Naive thymus-derived CD4-positive, alpha-beta T cell (primary cell): ENCODE data around the gene NOSIP. TPM values are rescaled to one million over a fixed set of nuclear protein-coding genes. Genes with fewer than 3 reads are reported as not detected.

Experiments
- ATAC-seq: fragments of 150-1000 bp; cut with Tn5 transposase; 2 replicates; pipeline ENCODE4 v1.10.0; 2021; ENCODE audit warnings: mild to moderate bottlenecking, moderate library complexity
- CTCF ChIA-PET: fragments of 350-600 bp; sonication (Branson Sonifier 250); formaldehyde crosslinking; loops from one replicate; lab custom pipeline; 2021; ENCODE audit warnings: antibody characterized with exemption; lab: Charles Lee
- POLR2A ChIA-PET: fragments of 350-600 bp; sonication (Branson Sonifier 250); formaldehyde crosslinking; loops from one replicate; lab custom pipeline; 2021; ENCODE audit warnings: antibody characterized with exemption, inconsistent platforms; lab: Charles Lee
- DNase-seq, 9 donors: peaks; one replicate each; pipeline versions ENCODE4 v3.0.0 to v3.0.0-alpha.2; 2020 to 2022; ENCODE audit warnings: mixed read lengths in 1 of 9
- H3K27ac ChIP-seq: one replicate; pipeline ENCODE4 v1.7.0; 2013; ENCODE audit warnings: mild to moderate bottlenecking, low read depth, low read length, moderate library complexity
- H3K27me3 ChIP-seq, 2 donors: one replicate each; pipeline ENCODE4 v1.7.0; 2013; ENCODE audit warnings: low read length in 2 of 2, mild to moderate bottlenecking in 2 of 2, moderate library complexity in 2 of 2; ENCODE audit not compliant: control insufficient read depth in 2 of 2, insufficient read depth in 2 of 2
- H3K36me3 ChIP-seq, 3 experiments: 1 replicate in 2 of 3; 2 replicates in 1 of 3; pipeline ENCODE4 v1.7.0; 2013; ENCODE audit warnings: low read length in 3 of 3, mild to moderate bottlenecking in 3 of 3, moderate library complexity in 1 of 3; ENCODE audit not compliant: insufficient read depth in 3 of 3, control insufficient read depth in 2 of 3
- H3K4me1 ChIP-seq, 2 donors: one replicate each; pipeline ENCODE4 v1.7.0; 2013; ENCODE audit warnings: low read length in 2 of 2, mild to moderate bottlenecking in 2 of 2, moderate library complexity in 1 of 2; ENCODE audit not compliant: control insufficient read depth in 2 of 2, insufficient read depth in 2 of 2
- H3K4me3 ChIP-seq: 2 replicates; pipeline ENCODE4 v1.7.0; 2013; ENCODE audit warnings: mild to moderate bottlenecking, low read length
- H3K9me3 ChIP-seq, 3 experiments: 1 replicate in 2 of 3; 2 replicates in 1 of 3; pipeline ENCODE4 v1.7.0; 2013; ENCODE audit warnings: low read length in 3 of 3; ENCODE audit not compliant: control insufficient read depth in 2 of 3
- H3K27ac Mint-ChIP-seq, 9 donors: one replicate each; pipeline ENCODE4 v1.8.0; 2020 to 2022; ENCODE audit warnings: mixed read lengths in 9 of 9, mild to moderate bottlenecking in 8 of 9, moderate library complexity in 5 of 9, inconsistent platforms in 2 of 9
- H3K27me3 Mint-ChIP-seq, 5 donors: one replicate each; pipeline ENCODE4 v1.8.0; 2021 to 2022; ENCODE audit warnings: mixed read lengths in 5 of 5, mild to moderate bottlenecking in 1 of 5
- H3K36me3 Mint-ChIP-seq, 5 donors: one replicate each; pipeline ENCODE4 v1.8.0; 2020 to 2022; ENCODE audit warnings: mixed read lengths in 5 of 5, mild to moderate bottlenecking in 3 of 5, inconsistent platforms in 1 of 5
- H3K4me1 Mint-ChIP-seq, 7 donors: one replicate each; pipeline ENCODE4 v1.8.0; 2020 to 2022; ENCODE audit warnings: mixed read lengths in 7 of 7, mild to moderate bottlenecking in 3 of 7, inconsistent platforms in 1 of 7
- H3K4me3 Mint-ChIP-seq, 10 donors: one replicate each; pipeline ENCODE4 v1.8.0; 2020 to 2022; ENCODE audit warnings: mild to moderate bottlenecking in 10 of 10, mixed read lengths in 10 of 10, moderate library complexity in 6 of 10, inconsistent platforms in 2 of 10
- H3K9me3 Mint-ChIP-seq, 11 donors: one replicate each; pipeline ENCODE4 v1.8.0; 2020 to 2022; ENCODE audit warnings: mixed read lengths in 11 of 11, mild to moderate bottlenecking in 4 of 11, inconsistent platforms in 1 of 11, moderate library complexity in 1 of 11
- intact Hi-C, 2 donors: fragments of 100-400 bp; cut with micrococcal nuclease; formaldehyde crosslinking; loops; one replicate each; pipeline ENCODE4 v1.15.1; 2023
- polyA plus RNA-seq, 2 donors: library from polyadenylated mRNA; unstranded; fragments of 300-500 nt; fragmentation: Illumina TruSeq; gene quantifications; one replicate each; pipeline ENCODE4 v1.2.3, GENCODE V29; 2021
- total RNA-seq, 6 experiments: library from RNA in 5 of 6; stranded (reverse) in 5 of 6; gene quantifications; 1 replicate in 5 of 6; 2 replicates in 1 of 6; pipeline ENCODE4 v1.2.3 and lab custom pipeline; 2021 to 2026

The NOSIP gene
- total and polyA plus RNA-seq, 7 experiments from 2014 or later = 222 to 1,232 (median 246) TPM

DNA sequence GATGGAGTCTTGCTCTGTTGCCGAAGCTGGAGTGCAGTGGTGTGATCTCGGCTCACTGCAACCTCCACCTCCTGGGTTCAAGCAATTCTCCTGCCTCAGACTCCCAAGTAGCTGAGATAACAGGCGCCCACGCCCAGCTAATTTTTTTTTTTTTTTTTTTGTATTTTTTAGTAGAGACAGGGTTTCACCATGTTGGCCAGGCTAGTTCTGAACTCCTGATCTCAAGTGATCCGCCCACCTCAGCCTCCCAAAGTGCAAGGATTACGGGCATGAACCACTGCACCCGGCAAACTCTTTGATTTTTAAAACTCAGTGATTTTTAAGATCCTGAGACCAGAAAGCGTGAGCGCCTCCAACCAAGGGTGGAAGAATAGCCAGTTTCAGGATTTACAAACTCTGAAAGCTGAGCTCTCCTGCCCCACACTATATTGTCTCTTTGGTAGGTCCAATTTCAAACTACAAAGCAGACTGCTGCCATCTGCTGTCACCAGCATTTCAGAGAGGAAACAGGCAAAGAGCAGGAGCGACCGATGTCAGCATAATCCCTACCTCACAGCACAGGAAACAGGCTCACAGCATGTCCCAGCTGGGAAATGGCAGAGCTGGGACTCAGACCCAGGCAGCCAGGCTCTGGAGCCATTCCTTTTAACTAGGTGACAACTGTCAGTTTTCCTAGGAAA, 9.2 kb downstream of the NOSIP start:
- Histone ChIP-seq H3K4me3 (no peak overlapping the region), H3K27ac (peak overlapping the region; percentile 56), H3K36me3 (peaks cover 0 to 24% (median 14%) of the 10 kb centered on the region in 3 experiments), H3K27me3 (no peaks in the 10 kb centered on the region), H3K4me1 (peaks cover 30 to 45% of the 10 kb centered on the region in 2 donors), H3K9me3 (no peaks in the 10 kb centered on the region)
- peak in 5 of 9 donors; percentile 39 to 70 (median 57) for DNase-seq
- intact Hi-C loops = loop anchor here (1.0 to 2.0 kb wide), 10 partner anchors 24 to 345 kb away; partner anchors contain the start of gene FLT3LG (in 2 of the 2)
- ChIA-PET CTCF (interaction anchor here (0.6 to 8.3 kb wide), 28 partner anchors 9 to 345 kb away, joined by 3 to 314 read pairs (median 4); partner anchors contain the start of genes ADM5, FCGRT, NOSIP and PRRG2), POLR2A (interaction anchor here (0.6 to 21.0 kb wide), 18 partner anchors 9 to 255 kb away, joined by 3 to 687 read pairs (median 5); partner anchors contain the start of genes ALDH16A1, FCGRT, FLT3LG and NOSIP)
- Mint-ChIP-seq H3K27me3 (peaks cover 0 to 2% (median 0%) of the 10 kb centered on the region in 5 donors), H3K4me1 (peaks cover 32 to 68% (median 53%) of the 10 kb centered on the region in 7 donors), H3K27ac (peak overlapping the region; percentile 62 to 97 (median 88)), H3K9me3 (no peaks in the 10 kb centered on the region), H3K4me3 (peak overlapping the region; percentile 16 to 75 (median 41)), H3K36me3 (peaks cover 0 to 10% (median 0%) of the 10 kb centered on the region in 5 donors)
- no peak for ATAC-seq

GRCh38 chr19:49570138-49570856, 10.1 kb downstream of the NOSIP start:
- POLR2A ChIA-PET = interaction anchor here (0.6 to 21.0 kb wide), 19 partner anchors 10 to 118 kb away, joined by 3 to 687 read pairs (median 5); partner anchors contain the start of genes ALDH16A1, FCGRT, NOSIP and PRMT1
- peak; percentile 64 for ATAC-seq
- Mint-ChIP-seq H3K9me3 (no peaks in the 10 kb centered on the region), H3K4me3 (peak overlapping the region; percentile 64 to 80 (median 75)), H3K27me3 (peaks cover 0 to 2% (median 0%) of the 10 kb centered on the region in 5 donors), H3K4me1 (peaks cover 34 to 70% (median 61%) of the 10 kb centered on the region in 7 donors), H3K36me3 (peaks cover 0 to 12% (median 0%) of the 10 kb centered on the region in 5 donors), H3K27ac (peak overlapping the region; percentile 86 to 99 (median 93))
- Histone ChIP-seq H3K36me3 (peaks cover 0 to 18% (median 6%) of the 10 kb centered on the region in 3 experiments), H3K4me3 (no peak overlapping the region), H3K9me3 (no peaks in the 10 kb centered on the region), H3K27me3 (no peaks in the 10 kb centered on the region), H3K4me1 (peaks cover 37 to 53% of the 10 kb centered on the region in 2 donors), H3K27ac (peak overlapping the region; percentile 56)
- peak in 7 of 9 donors; percentile 75 to 88 (median 83) for DNase-seq
- CTCF ChIA-PET = interaction anchor here (0.6 to 8.3 kb wide), 27 partner anchors 10 to 385 kb away, joined by 3 to 314 read pairs (median 5); partner anchors contain the start of genes ADM5, FCGRT, NOSIP and PRRG2
- intact Hi-C loops = loop anchor here (1.0 to 2.0 kb wide), 10 partner anchors 23 to 344 kb away; partner anchors contain the start of gene FLT3LG (in 2 of the 2)

- ChIA-PET CTCF (interaction anchor here (0.6 to 11.3 kb wide), 10 partner anchors 9 to 104 kb away, joined by 3 to 314 read pairs (median 18); partner anchors contain the start of genes FCGRT and RCN3), POLR2A (interaction anchor here (1.2 to 21.0 kb wide), 5 partner anchors 16 to 109 kb away, joined by 9 to 687 read pairs (median 34); partner anchors contain the start of genes PRMT1 and PRR12)
- H3K27me3 Mint-ChIP-seq = peaks cover 0 to 2% (median 0%) of the 10 kb centered on the region in 5 donors
- H3K27ac ChIP-seq = peak overlapping the region; percentile 87
- H3K4me3 Mint-ChIP-seq = peak overlapping the region; percentile 72 to 86 (median 76)
- DNase-seq (peak in 8 of 9 donors; percentile 68 to 97 (median 94)), ATAC-seq (peak; percentile 82)
- H3K36me3 ChIP-seq = peaks cover 0 to 1% (median 0%) of the 10 kb centered on the region in 3 experiments
- H3K27ac Mint-ChIP-seq = peak overlapping the region; percentile 93 to 99 (median 97)
- intact Hi-C loops = loop anchor here (1.0 to 10.0 kb wide), 4 partner anchors 8 to 453 kb away; partner anchors contain the start of genes C19orf73 (in 1 of the 2), LIN7B (in 1 of the 2) and PPFIA3 (in 1 of the 2)
- H3K9me3 Mint-ChIP-seq = no peaks in the 10 kb centered on the region
- no peaks in the 10 kb centered on the region for H3K27me3 ChIP-seq
- no peak overlapping the region for H3K4me3 ChIP-seq
- H3K4me1 Mint-ChIP-seq = peaks cover 50 to 80% (median 71%) of the 10 kb centered on the region in 7 donors
- H3K4me1 ChIP-seq = peaks cover 57 to 76% of the 10 kb centered on the region in 2 donors
- H3K9me3 ChIP-seq = no peaks in the 10 kb centered on the region
- peaks cover 0 to 23% (median 0%) of the 10 kb centered on the region in 5 donors for H3K36me3 Mint-ChIP-seq
Observed at GRCh38 chr19:49567861-49568441, 12.4 kb downstream of the NOSIP start.

GRCh38 chr19:49566302-49566701, 14.1 kb downstream of the NOSIP start:
- peaks cover 73 to 88% of the 10 kb centered on the region in 2 donors for H3K4me1 ChIP-seq
- DNase-seq (no peak), ATAC-seq (no peak)
- no peaks in the 10 kb centered on the region for H3K36me3 ChIP-seq
- ChIA-PET CTCF (interaction anchor here (0.7 to 11.3 kb wide), 5 partner anchors 8 to 58 kb away, joined by 3 to 151 read pairs (median 3); no protein-coding TSS in a partner anchor), POLR2A (interaction anchor here (0.6 to 21.0 kb wide), 8 partner anchors 14 to 1798 kb away, joined by 3 to 687 read pairs (median 7); partner anchors contain the start of genes ALDH16A1, NOSIP, PIH1D1 and PRRG2)
- peak overlapping the region in 9 of 10 donors; percentile 41 to 90 (median 72) for H3K4me3 Mint-ChIP-seq
- H3K36me3 Mint-ChIP-seq = peaks cover 0 to 25% (median 0%) of the 10 kb centered on the region in 5 donors
- peaks cover 0 to 2% (median 0%) of the 10 kb centered on the region in 5 donors for H3K27me3 Mint-ChIP-seq
- H3K27me3 ChIP-seq = no peaks in the 10 kb centered on the region
- peaks cover 59 to 90% (median 82%) of the 10 kb centered on the region in 7 donors for H3K4me1 Mint-ChIP-seq
- H3K4me3 ChIP-seq = peak overlapping the region; percentile 43
- peak overlapping the region; percentile 91 to 99 (median 94) for H3K27ac Mint-ChIP-seq
- H3K9me3 ChIP-seq = no peaks in the 10 kb centered on the region
- peak overlapping the region; percentile 88 for H3K27ac ChIP-seq
- H3K9me3 Mint-ChIP-seq = no peaks in the 10 kb centered on the region
- intact Hi-C loops = loop anchor here in 1 of 2 donors (10.0 kb wide), 1 partner anchor 452 kb away; the partner anchor contains the start of genes C19orf73, LIN7B and PPFIA3

DNA sequence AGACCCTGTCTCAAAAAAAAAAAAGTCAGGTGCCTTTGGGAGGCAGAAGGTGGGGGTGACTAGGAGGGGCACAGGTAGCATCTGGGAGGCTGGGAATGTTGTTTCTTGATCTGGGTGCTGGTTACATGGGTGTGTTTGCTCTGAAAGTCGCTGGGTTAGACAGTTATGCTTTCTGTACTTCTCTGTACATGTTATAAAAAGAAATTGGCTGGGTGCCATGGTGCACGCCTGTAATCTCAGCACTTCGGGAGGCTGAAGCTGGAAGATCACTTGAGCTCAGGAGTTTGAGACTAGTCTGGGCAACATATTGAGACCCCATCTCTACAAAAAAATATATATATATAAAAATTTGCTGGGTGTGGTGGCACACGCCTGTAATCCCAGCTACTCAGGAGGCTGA, 15.1 kb downstream of the NOSIP start:
- Histone ChIP-seq H3K9me3 (no peaks in the 10 kb centered on the region), H3K4me1 (peaks cover 77 to 85% of the 10 kb centered on the region in 2 donors), H3K27me3 (no peaks in the 10 kb centered on the region), H3K36me3 (peaks cover 0 to 3% (median 0%) of the 10 kb centered on the region in 3 experiments), H3K27ac (peak overlapping the region; percentile 88), H3K4me3 (peak overlapping the region; percentile 31)
- H3K4me1 Mint-ChIP-seq = peaks cover 64 to 90% (median 84%) of the 10 kb centered on the region in 7 donors
- intact Hi-C loops = loop anchor here in 1 of 2 donors (10.0 kb wide), 1 partner anchor 450 kb away; the partner anchor contains the start of genes C19orf73, LIN7B and PPFIA3
- ATAC-seq (no peak), DNase-seq (peak in 5 of 9 donors; percentile 46 to 65 (median 54))
- ChIA-PET CTCF (interaction anchor here (1.0 to 11.3 kb wide), 3 partner anchors 15 to 66 kb away, joined by 3 to 151 read pairs (median 3); no protein-coding TSS in a partner anchor), POLR2A (interaction anchor here (0.8 to 21.0 kb wide), 7 partner anchors 13 to 112 kb away, joined by 3 to 687 read pairs (median 9); partner anchors contain the start of genes ALDH16A1, FLT3LG, NOSIP and PIH1D1)
- no peaks in the 10 kb centered on the region for H3K9me3 Mint-ChIP-seq
- H3K27ac Mint-ChIP-seq = peak overlapping the region; percentile 91 to 99 (median 96)
- H3K36me3 Mint-ChIP-seq = peaks cover 0 to 29% (median 5%) of the 10 kb centered on the region in 5 donors
- peaks cover 0 to 2% (median 0%) of the 10 kb centered on the region in 5 donors for H3K27me3 Mint-ChIP-seq
- peak overlapping the region; percentile 11 to 90 (median 73) for H3K4me3 Mint-ChIP-seq
